Activated T-helper 17 cell treated with anti-CD3 and anti-CD28 coated beads, Interleukin-2, amount 50 U/mL, for 72 hours (primary cell): ENCODE measurements around the gene SKP1. TPM values are rescaled to one million over a fixed set of nuclear protein-coding genes. Genes with fewer than 3 reads are reported as not detected.

Source experiments
- ATAC-seq: fragments of 150-1000 bp; cut with Tn5 transposase; replicated peaks from 2 replicates; pipeline ENCODE4 v1.10.0; 2021; ENCODE audit warnings: mild to moderate bottlenecking, moderate library complexity
- H3K27ac Mint-ChIP-seq: one replicate; pipeline ENCODE4 v1.8.0; 2022; ENCODE audit warnings: mixed read lengths
- H3K27me3 Mint-ChIP-seq: one replicate; pipeline ENCODE4 v1.8.0; 2022; ENCODE audit warnings: mixed read lengths
- H3K36me3 Mint-ChIP-seq: one replicate; pipeline ENCODE4 v1.8.0; 2022; ENCODE audit warnings: low read depth, mild to moderate bottlenecking, mixed read lengths
- H3K4me1 Mint-ChIP-seq: one replicate; pipeline ENCODE4 v1.8.0; 2022; ENCODE audit warnings: mixed read lengths
- H3K4me3 Mint-ChIP-seq: one replicate; pipeline ENCODE4 v1.8.0; 2022; ENCODE audit warnings: mild to moderate bottlenecking, mixed read lengths
- H3K9me3 Mint-ChIP-seq: one replicate; pipeline ENCODE4 v1.8.0; 2022; ENCODE audit warnings: mixed read lengths
- total RNA-seq, 2 donors: library from RNA; stranded (reverse); gene quantifications; one replicate each; pipeline ENCODE4 v1.2.3, GENCODE V29; 2022

The SKP1 gene
- total RNA-seq, 2 donors from 2014 or later: 152 to 209 TPM

- Mint-ChIP-seq H3K27ac (no peak overlapping the region), H3K4me1 (peaks cover 28% of the 10 kb centered on the region), H3K36me3 (no peaks in the 10 kb centered on the region), H3K9me3 (no peaks in the 10 kb centered on the region), H3K4me3 (no peak overlapping the region), H3K27me3 (no peaks in the 10 kb centered on the region)
- no peak for ATAC-seq
Observed at GRCh38 chr5:134106991-134107701, 69.6 kb downstream of the SKP1 start.

- Mint-ChIP-seq H3K4me1 (peaks cover 38% of the 10 kb centered on the region), H3K9me3 (no peaks in the 10 kb centered on the region), H3K27ac (peak overlapping the region; percentile 89), H3K4me3 (peak overlapping the region; percentile 79), H3K27me3 (no peaks in the 10 kb centered on the region), H3K36me3 (no peaks in the 10 kb centered on the region)
- ATAC-seq: peak; percentile 32
Observed at GRCh38 chr5:134103998-134104654, 72.6 kb downstream of the SKP1 start.

- H3K36me3 Mint-ChIP-seq: no peaks in the 10 kb centered on the region
- H3K4me3 Mint-ChIP-seq: peak overlapping the region; percentile 79
- H3K27ac Mint-ChIP-seq: peak overlapping the region; percentile 89
- H3K4me1 Mint-ChIP-seq: peaks cover 44% of the 10 kb centered on the region
- no peaks in the 10 kb centered on the region for H3K27me3 Mint-ChIP-seq
- peak; percentile 36 for ATAC-seq
- H3K9me3 Mint-ChIP-seq: no peaks in the 10 kb centered on the region
Observed at GRCh38 chr5:134103397-134103796, 73.4 kb downstream of the SKP1 start.

GRCh38 chr5:134101686-134102439, 74.9 kb downstream of the SKP1 start:
- H3K4me3 Mint-ChIP-seq: no peak overlapping the region
- H3K27me3 Mint-ChIP-seq: no peaks in the 10 kb centered on the region
- H3K9me3 Mint-ChIP-seq: no peaks in the 10 kb centered on the region
- no peaks in the 10 kb centered on the region for H3K36me3 Mint-ChIP-seq
- peaks cover 48% of the 10 kb centered on the region for H3K4me1 Mint-ChIP-seq
- no peak for ATAC-seq
- no peak overlapping the region for H3K27ac Mint-ChIP-seq

- Mint-ChIP-seq H3K27me3 (no peaks in the 10 kb centered on the region), H3K4me1 (peaks cover 47% of the 10 kb centered on the region), H3K36me3 (no peaks in the 10 kb centered on the region), H3K9me3 (no peaks in the 10 kb centered on the region), H3K27ac (peak overlapping the region; percentile 83), H3K4me3 (peak overlapping the region; percentile 60)
- ATAC-seq: peak; percentile 84
Observed at GRCh38 chr5:134100283-134101091, 76.3 kb downstream of the SKP1 start.

- Mint-ChIP-seq H3K27ac (peak overlapping the region; percentile 83), H3K36me3 (no peaks in the 10 kb centered on the region), H3K9me3 (no peaks in the 10 kb centered on the region), H3K27me3 (no peaks in the 10 kb centered on the region), H3K4me1 (peaks cover 41% of the 10 kb centered on the region), H3K4me3 (peak overlapping the region; percentile 60)
- no peak for ATAC-seq
Observed at GRCh38 chr5:134099939-134100282, 76.8 kb downstream of the SKP1 start.

GRCh38 chr5:134099288-134099872, 77.4 kb downstream of the SKP1 start:
- Mint-ChIP-seq H3K9me3 (no peaks in the 10 kb centered on the region), H3K27ac (peak overlapping the region; percentile 83), H3K27me3 (no peaks in the 10 kb centered on the region), H3K36me3 (no peaks in the 10 kb centered on the region), H3K4me3 (peak overlapping the region; percentile 60), H3K4me1 (peaks cover 36% of the 10 kb centered on the region)
- no peak for ATAC-seq

Other genes starting within 250 kb of the SKP1 start
- 10 to 100 TPM; 17.9 to 36.8 TPM for gene C5orf15, start 208.3 kb downstream of the SKP1 start, total RNA-seq
- 100 to 1,000 TPM; 334 to 423 TPM for gene VDAC1, start 172.0 kb downstream of the SKP1 start, total RNA-seq
- 10 to 100 TPM in 1 of 2 donors, 1 to 10 TPM in 1; 5.9 to 42.2 TPM for gene TCF7, start 62.3 kb downstream of the SKP1 start, total RNA-seq
- 100 to 1,000 TPM; 101 to 164 TPM for gene PPP2CA, start 49.1 kb upstream of the SKP1 start, total RNA-seq
- 1 to 10 TPM in 1 of 2 donors, under 1 TPM in 1; 0.69 to 9.7 TPM for gene CDKL3, start 190.2 kb upstream of the SKP1 start, total RNA-seq
- gene UBE2B, start 194.6 kb upstream of the SKP1 start, total RNA-seq: 100 to 1,000 TPM in 1 of 2 donors, 10 to 100 TPM in 1; 76.6 to 143 TPM
- 10 to 100 TPM in 1 of 2 donors, 1 to 10 TPM in 1; 8.9 to 23.0 TPM for gene CDKN2AIPNL, start 234.9 kb upstream of the SKP1 start, total RNA-seq